Spleen (tissue), 7 donors: ENCODE results near the gene ATP2B1.
"Not testable (repeated sequence)": the region's sequence is repeated elsewhere in the genome, so short reads cannot be mapped to it uniquely, and the experiment has no call there.

ENCODE experiments used
- CTCF ChIP-seq, 11 experiments: fragments of 200-600 bp in 7 of 11; fragments of 450-650 bp in 4 of 11; sonication (generic) in 4 of 11; IDR thresholded peaks in 8 of 11; conservative IDR thresholded peaks in 3 of 11; 1 replicate in 7 of 11; 2 replicates in 4 of 11; pipeline versions ENCODE4 v1.4.0 to v1.8.0; 2016 to 2021; ENCODE audit warnings: antibody characterized with exemption in 11 of 11, inconsistent platforms in 4 of 11, mild to moderate bottlenecking in 1 of 11
- POLR2A ChIP-seq, 3 donors: fragments of 450-650 bp; IDR thresholded peaks; one replicate each; pipeline ENCODE4 v1.5.1; 2017; ENCODE audit warnings: antibody characterized with exemption in 3 of 3, mild to moderate bottlenecking in 1 of 3
- donor health status: DM: no; HTN: no; CAD: no; lungs with moderate emphysema.
- donor health status: DM: no; HTN: no; CAD: no.
- donor health status: DM: no; HTN: no; CAD: no.

- TF ChIP-seq CTCF (IDR thresholded peaks at IDR 0.05 in 8 of 11, conservative IDR thresholded peaks at IDR 0.05 in 3 of 11); POLR2A (IDR thresholded peaks at IDR 0.05): not testable (repeated sequence)
Observed at GRCh38 chr12:89757987-89758386, 49.3 kb upstream of the ATP2B1 start.
